Activated CD4-positive, alpha-beta T cell treated with anti-CD3 and anti-CD28 coated beads for 36 hours (primary cell): Measurements from ENCODE around the gene TMEM272. TPM values are rescaled to one million over a fixed set of nuclear protein-coding genes. Genes with fewer than 3 reads are reported as not detected.

Source experiments
- ATAC-seq: fragments of 200-7000 bp; cut with Tn5 transposase; one replicate; pipeline ENCODE4 v1.10.0; 2021; ENCODE audit warnings: mild to moderate bottlenecking, moderate library complexity
- CTCF ChIA-PET: fragments of 350-600 bp; sonication (Branson Sonifier 250); formaldehyde crosslinking; loops from one replicate; lab custom pipeline; 2021; ENCODE audit warnings: antibody characterized with exemption; lab: Charles Lee
- POLR2A ChIA-PET: fragments of 350-600 bp; sonication (Branson Sonifier 250); formaldehyde crosslinking; loops from one replicate; lab custom pipeline; 2021; ENCODE audit warnings: antibody characterized with exemption, inconsistent platforms; lab: Charles Lee
- DNase-seq: peaks from one replicate; pipeline ENCODE4 v3.0.0-alpha.2; 2020
- H3K27ac Mint-ChIP-seq: one replicate; pipeline ENCODE4 v1.8.0; 2021; ENCODE audit warnings: mixed read lengths
- H3K27me3 Mint-ChIP-seq: one replicate; pipeline ENCODE4 v1.8.0; 2021; ENCODE audit warnings: mixed read lengths
- H3K36me3 Mint-ChIP-seq: one replicate; pipeline ENCODE4 v1.8.0; 2021; ENCODE audit warnings: low read depth, mixed read lengths
- H3K4me1 Mint-ChIP-seq: one replicate; pipeline ENCODE4 v1.8.0; 2021; ENCODE audit warnings: mixed read lengths
- H3K4me3 Mint-ChIP-seq: one replicate; pipeline ENCODE4 v1.8.0; 2021; ENCODE audit warnings: mild to moderate bottlenecking, moderate library complexity, mixed read lengths
- H3K9me3 Mint-ChIP-seq: one replicate; pipeline ENCODE4 v1.8.0; 2021; ENCODE audit warnings: low read depth, mixed read lengths
- intact Hi-C, 2 experiments: fragments of 100-400 bp; cut with DNase I in 1 of 2; cut with micrococcal nuclease in 1 of 2; formaldehyde crosslinking; loops; one replicate each; pipeline versions ENCODE4 v1.14.2 to v1.15.1; 2022 to 2024; cut with DNase I, micrococcal nuclease
- total RNA-seq, 2 experiments: library from RNA; stranded (reverse); gene quantifications; one replicate each; pipeline ENCODE4 v1.2.3, GENCODE V29; 2021

TMEM272 gene
- total RNA-seq, 2 experiments from 2014 or later = 0.18 to 0.33 TPM

DNA sequence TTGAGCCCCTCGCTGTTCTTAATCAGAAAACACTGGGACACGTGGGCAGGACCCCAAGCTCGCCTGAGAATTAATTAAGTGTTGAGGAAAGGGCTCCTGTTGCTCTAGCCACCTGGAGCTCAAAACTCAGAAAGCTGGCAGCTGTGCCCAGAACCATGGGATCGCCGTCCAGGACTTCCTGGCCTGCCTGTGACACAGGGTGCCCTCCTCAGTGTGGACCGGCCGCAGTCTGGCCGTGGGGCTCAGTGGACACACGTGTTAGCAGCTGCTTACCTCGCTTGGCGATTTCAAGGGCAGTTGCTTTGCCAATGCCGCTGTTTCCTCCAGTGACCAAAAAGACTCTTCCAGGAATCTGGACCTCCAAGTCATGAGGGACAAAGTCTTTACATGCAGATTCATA is 45.7 kb downstream of the TMEM272 start:
- no peaks in the 10 kb centered on the region for H3K9me3 Mint-ChIP-seq
- no peak overlapping the region for H3K4me3 Mint-ChIP-seq
- ATAC-seq = no peak
- no peak for DNase-seq
- H3K36me3 Mint-ChIP-seq = peaks cover 2% of the 10 kb centered on the region
- intact Hi-C loops = loop anchor here (10.0 kb wide), 2 partner anchors 644 to 674 kb away; no protein-coding TSS in a partner anchor
- peaks cover 33% of the 10 kb centered on the region for H3K4me1 Mint-ChIP-seq
- no peaks in the 10 kb centered on the region for H3K27me3 Mint-ChIP-seq
- CTCF ChIA-PET = interaction anchor here (0.7 to 3.6 kb wide), 10 partner anchors 17 to 674 kb away, joined by 3 to 52 read pairs (median 6); partner anchors contain the start of gene INTS6
- no peak overlapping the region for H3K27ac Mint-ChIP-seq
- POLR2A ChIA-PET = interaction anchor here (2.3 kb wide), 1 partner anchor 346 kb away, joined by 17 read pairs; the partner anchor contains the start of gene INTS6

DNA sequence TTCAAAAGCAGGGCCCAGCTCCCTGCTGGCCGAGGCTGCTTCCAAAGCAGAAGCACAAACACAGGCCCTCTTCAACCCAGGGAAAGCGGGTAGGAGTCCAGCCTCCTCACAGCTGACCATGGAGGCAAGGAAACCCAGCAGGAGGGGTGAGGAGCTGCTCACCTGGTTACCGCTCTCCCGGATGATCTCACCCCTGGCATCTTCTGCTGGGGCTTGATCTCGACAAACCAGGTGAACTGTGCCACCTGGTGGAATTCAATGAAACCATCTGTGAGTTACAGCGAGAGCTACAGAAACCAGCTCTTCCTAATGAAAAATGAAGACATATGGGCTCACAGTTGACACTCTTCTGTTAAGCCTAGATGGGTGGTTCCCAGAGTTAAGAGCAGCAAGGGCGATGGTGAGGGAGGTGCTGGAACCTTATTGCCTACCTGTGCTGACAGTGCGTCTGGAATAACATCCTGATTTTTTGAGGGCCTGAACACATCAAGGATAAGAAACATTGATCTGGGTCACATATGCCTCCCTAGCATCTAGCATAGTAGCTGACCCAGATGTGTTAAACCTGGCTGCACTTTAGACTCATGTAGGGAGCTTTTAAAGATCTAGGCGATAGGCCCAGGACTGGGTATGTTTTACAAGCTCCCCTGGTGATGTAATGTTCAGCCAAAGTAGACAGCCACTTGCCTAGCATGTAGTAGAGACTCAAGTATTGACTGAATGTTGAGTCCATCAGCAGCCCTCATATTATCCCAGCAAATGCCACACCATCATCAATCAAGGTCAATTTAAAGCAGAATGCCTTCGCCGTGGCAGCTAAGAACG is 47.1 kb downstream of the TMEM272 start:
- Mint-ChIP-seq H3K4me1 (peaks cover 41% of the 10 kb centered on the region), H3K27me3 (no peaks in the 10 kb centered on the region), H3K27ac (no peak overlapping the region), H3K4me3 (no peak overlapping the region), H3K36me3 (peaks cover 4% of the 10 kb centered on the region), H3K9me3 (no peaks in the 10 kb centered on the region)
- POLR2A ChIA-PET = interaction anchor here (0.9 to 2.3 kb wide), 5 partner anchors 21 to 363 kb away, joined by 3 to 17 read pairs (median 3); partner anchors contain the start of gene INTS6
- peak; percentile 51 for ATAC-seq
- DNase-seq = peak; percentile 79
- intact Hi-C loops = loop anchor here (1.0 to 10.0 kb wide), 6 partner anchors 353 to 673 kb away; no protein-coding TSS in a partner anchor
- CTCF ChIA-PET = interaction anchor here (0.6 to 3.6 kb wide), 63 partner anchors 11 to 675 kb away, joined by 3 to 52 read pairs (median 4); partner anchors contain the start of gene INTS6

DNA sequence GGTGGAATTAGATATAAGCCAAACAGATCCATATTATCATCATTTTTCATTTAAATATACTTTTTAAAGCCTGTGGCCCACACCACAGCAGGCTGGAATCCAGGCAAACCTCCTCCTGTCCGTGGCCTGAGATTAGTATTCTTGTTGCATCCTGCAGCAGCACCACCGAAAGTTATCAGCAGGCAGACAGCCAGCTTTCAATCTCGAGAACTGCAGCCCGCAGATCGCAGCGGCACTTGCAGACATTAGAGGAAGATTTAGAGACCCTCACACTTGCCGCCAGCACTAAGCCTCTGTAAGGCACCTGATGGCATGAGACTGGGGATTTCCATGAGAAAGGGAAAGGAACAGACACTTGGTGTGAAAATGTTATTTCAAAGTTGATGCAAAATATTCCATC is 48.4 kb downstream of the TMEM272 start:
- Mint-ChIP-seq H3K4me3 (no peak overlapping the region), H3K27me3 (no peaks in the 10 kb centered on the region), H3K4me1 (peaks cover 32% of the 10 kb centered on the region), H3K36me3 (peaks cover 8% of the 10 kb centered on the region), H3K9me3 (no peaks in the 10 kb centered on the region), H3K27ac (no peak overlapping the region)
- DNase-seq = no peak
- intact Hi-C loops = loop anchor here (2.0 to 10.0 kb wide), 3 partner anchors 352 to 672 kb away; no protein-coding TSS in a partner anchor
- POLR2A ChIA-PET = interaction anchor here (0.6 kb wide), 1 partner anchor 433 kb away, joined by 4 read pairs; no protein-coding TSS in a partner anchor
- ATAC-seq = no peak
- CTCF ChIA-PET = interaction anchor here (0.6 to 3.6 kb wide), 22 partner anchors 11 to 671 kb away, joined by 3 to 52 read pairs (median 6); no protein-coding TSS in a partner anchor

DNA sequence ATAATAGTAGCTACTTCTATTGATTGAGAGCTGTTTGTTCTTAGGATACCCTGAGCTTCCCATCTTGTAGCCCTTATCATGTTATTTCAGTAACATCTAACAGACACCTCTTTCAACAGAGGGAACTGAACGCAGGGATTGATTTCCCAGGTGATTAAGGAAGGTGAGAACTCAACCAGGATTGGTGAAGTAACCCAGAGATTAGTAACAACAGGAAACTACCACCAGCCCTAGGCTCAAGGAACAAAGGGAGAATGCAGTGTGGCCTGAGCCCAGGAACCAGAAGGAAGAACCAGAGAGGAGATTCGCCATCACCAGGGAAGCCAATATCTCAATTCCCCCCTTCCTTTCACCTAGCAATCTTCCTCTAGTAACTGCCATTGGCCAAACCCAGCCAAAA is 49.6 kb downstream of the TMEM272 start:
- Mint-ChIP-seq H3K9me3 (no peaks in the 10 kb centered on the region), H3K27me3 (no peaks in the 10 kb centered on the region), H3K4me3 (no peak overlapping the region), H3K36me3 (peaks cover 8% of the 10 kb centered on the region), H3K27ac (no peak overlapping the region), H3K4me1 (peaks cover 29% of the 10 kb centered on the region)
- no peak for DNase-seq
- intact Hi-C loops = loop anchor here (10.0 kb wide), 2 partner anchors 641 to 671 kb away; no protein-coding TSS in a partner anchor
- ChIA-PET POLR2A (interaction anchor here (0.6 kb wide), 1 partner anchor 1601 kb away, joined by 6 read pairs; no protein-coding TSS in a partner anchor), CTCF (interaction anchor here (0.8 to 2.0 kb wide), 10 partner anchors 9 to 509 kb away, joined by 3 to 7 read pairs (median 4); no protein-coding TSS in a partner anchor)
- ATAC-seq = no peak

DNA sequence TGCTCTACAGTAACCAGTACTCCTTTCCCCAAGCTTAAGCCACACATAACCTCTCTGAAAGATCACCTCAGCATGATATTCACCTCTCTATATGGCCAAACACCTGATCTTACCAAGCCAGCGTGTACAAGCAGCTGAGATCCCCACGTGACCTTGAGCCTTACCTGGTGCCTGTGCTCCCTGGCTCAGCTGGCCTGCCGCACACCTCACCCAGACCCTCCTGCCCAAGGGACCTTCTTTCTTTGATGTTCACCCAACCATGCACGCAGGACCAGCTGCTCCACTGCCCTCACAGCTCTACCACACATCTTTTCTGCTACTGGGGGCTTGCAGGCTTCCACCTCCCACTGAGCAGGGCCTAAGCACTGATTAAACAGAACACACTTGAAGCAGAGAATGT is 50.0 kb downstream of the TMEM272 start:
- intact Hi-C loops = loop anchor here (10.0 kb wide), 2 partner anchors 640 to 670 kb away; no protein-coding TSS in a partner anchor
- Mint-ChIP-seq H3K27ac (peak overlapping the region; percentile 49), H3K27me3 (no peaks in the 10 kb centered on the region), H3K4me1 (peaks cover 29% of the 10 kb centered on the region), H3K36me3 (peaks cover 9% of the 10 kb centered on the region), H3K4me3 (no peak overlapping the region), H3K9me3 (no peaks in the 10 kb centered on the region)
- no peak for DNase-seq
- ATAC-seq = no peak
- CTCF ChIA-PET = interaction anchor here (0.8 to 2.0 kb wide), 7 partner anchors 8 to 509 kb away, joined by 3 to 7 read pairs (median 4); no protein-coding TSS in a partner anchor
- POLR2A ChIA-PET = no interaction called here

DNA sequence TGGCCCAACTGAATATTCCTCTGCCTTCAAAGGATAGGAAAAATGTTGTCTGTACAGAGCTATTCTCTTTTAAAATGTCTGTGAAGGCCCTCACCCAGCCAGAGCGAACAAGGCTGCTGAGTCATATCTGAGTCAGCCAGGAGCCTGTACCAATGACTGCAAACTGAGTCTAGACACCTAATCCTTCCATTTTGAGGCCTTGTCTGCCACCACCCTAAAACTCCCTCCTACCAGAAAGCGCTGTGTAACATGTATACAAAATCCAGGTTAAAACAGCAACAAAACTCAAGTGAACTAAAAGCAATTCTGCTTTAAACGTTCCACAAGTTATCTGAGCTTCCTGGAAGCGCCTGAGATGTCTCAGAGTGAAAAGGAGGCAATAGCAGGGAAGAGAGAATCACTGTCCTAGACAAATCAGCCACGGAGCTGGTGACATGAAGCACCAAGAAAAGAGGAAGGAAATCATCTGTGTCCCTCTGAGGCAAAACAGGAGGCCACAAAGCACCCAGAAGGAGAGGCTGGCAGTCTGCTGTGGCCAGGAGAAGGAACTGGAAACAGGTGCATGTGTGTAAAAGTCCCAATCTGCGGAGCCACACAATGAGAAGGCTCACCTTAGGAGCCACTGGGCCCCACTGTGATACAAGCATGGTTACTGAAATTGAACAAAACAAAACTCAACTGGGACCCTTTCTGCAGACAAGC is 51.3 kb downstream of the TMEM272 start:
- peak; percentile 81 for DNase-seq
- intact Hi-C loops = loop anchor here (10.0 kb wide), 2 partner anchors 639 to 669 kb away; no protein-coding TSS in a partner anchor
- no peaks in the 10 kb centered on the region for H3K27me3 Mint-ChIP-seq
- peaks cover 14% of the 10 kb centered on the region for H3K36me3 Mint-ChIP-seq
- ChIA-PET POLR2A (interaction anchor here (0.8 kb wide), 1 partner anchor 340 kb away, joined by 3 read pairs; no protein-coding TSS in a partner anchor), CTCF (interaction anchor here (0.7 to 1.5 kb wide), 8 partner anchors 19 to 359 kb away, joined by 3 to 4 read pairs (median 3); no protein-coding TSS in a partner anchor)
- H3K4me3 Mint-ChIP-seq = no peak overlapping the region
- ATAC-seq = peak; percentile 95
- H3K27ac Mint-ChIP-seq = peak overlapping the region; percentile 87
- H3K4me1 Mint-ChIP-seq = peaks cover 29% of the 10 kb centered on the region
- no peaks in the 10 kb centered on the region for H3K9me3 Mint-ChIP-seq

DNA sequence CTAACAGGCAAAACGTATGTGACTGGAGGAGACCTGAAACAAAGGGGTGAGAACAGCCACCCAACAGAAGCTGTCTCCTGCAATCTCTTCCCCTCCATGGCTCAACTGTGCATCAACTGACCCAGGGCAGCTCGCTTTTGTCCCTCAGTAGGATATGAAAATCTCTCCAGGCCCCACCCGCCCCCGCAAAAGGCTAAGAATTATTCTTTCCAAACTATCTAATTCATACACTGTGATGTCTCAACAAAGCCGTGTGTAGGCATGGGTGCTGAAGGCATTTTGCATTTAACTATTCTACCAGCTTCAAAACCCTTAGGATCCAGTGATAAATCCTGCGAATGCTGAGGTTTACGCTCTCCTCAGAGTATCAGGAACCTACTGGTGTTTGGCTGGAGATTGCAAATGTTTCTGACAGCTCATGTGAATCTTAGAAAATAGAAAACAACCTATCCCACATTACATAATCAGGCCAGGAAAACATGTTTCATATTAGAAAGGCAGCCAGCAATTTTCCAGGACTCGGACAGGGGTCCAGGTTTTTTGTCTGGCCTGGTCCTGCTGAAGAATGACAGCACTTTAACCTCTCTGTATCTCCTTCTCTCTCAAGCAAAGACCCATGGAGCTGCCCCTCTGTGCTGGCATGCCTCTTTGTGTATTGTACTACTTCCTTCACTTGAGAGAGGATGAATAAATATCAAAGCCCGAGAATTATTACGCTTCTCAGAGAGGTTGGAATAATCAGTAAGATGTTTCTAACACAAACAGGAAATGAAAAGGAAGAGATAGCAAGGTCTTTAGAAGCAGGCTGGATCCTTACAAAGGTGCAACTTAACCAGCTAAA is 58.3 kb downstream of the TMEM272 start:
- intact Hi-C loops = no loop called here
- Mint-ChIP-seq H3K4me1 (peaks cover 5% of the 10 kb centered on the region), H3K27me3 (no peaks in the 10 kb centered on the region), H3K27ac (no peak overlapping the region), H3K36me3 (peaks cover 6% of the 10 kb centered on the region), H3K9me3 (no peaks in the 10 kb centered on the region), H3K4me3 (no peak overlapping the region)
- ATAC-seq = no peak
- DNase-seq = no peak
- ChIA-PET POLR2A (interaction anchor here (0.6 kb wide), 1 partner anchor 194 kb away, joined by 3 read pairs; no protein-coding TSS in a partner anchor), CTCF (interaction anchor here (0.6 to 1.5 kb wide), 7 partner anchors 9 to 505 kb away, joined by 3 to 5 read pairs (median 4); no protein-coding TSS in a partner anchor)

DNA sequence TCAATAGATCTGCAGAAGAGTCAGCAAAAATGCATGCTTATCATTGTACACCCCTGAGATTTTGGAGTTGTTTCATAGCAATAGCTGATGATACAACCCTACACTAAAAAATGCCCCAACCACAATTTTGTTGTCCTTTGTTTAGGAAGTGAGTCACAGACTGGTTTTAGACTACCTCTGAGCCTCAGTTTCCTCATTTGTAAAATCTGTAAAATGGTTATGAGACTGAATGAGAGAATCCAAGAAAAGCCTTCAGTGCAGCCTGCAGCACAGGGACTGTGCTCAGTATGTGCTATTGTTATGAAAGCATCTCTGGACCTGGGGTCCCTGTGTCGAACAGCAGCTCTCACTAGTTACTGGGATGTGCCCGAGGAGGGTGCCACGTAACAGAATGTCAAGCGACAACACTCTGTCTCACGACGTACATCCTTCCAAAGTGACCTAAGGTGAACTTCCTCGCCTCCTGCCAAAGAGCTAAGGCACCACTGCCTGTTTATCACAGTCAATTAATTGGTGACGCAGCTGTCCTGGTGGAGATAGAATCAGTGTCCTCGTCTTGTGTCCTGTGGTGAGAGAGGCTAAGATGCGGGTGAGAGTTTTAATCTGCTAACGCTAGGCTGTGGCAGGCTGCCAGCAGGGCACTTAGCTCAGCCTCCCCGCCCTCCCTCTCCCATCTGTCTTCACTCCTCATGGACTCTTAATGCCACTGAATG is 59.1 kb downstream of the TMEM272 start:
- ChIA-PET CTCF (interaction anchor here (0.6 to 1.5 kb wide), 8 partner anchors 11 to 504 kb away, joined by 3 to 5 read pairs (median 4); no protein-coding TSS in a partner anchor), POLR2A (no interaction called here)
- Mint-ChIP-seq H3K27ac (no peak overlapping the region), H3K36me3 (peaks cover 6% of the 10 kb centered on the region), H3K4me3 (no peak overlapping the region), H3K4me1 (peaks cover 5% of the 10 kb centered on the region), H3K9me3 (no peaks in the 10 kb centered on the region), H3K27me3 (no peaks in the 10 kb centered on the region)
- intact Hi-C loops = no loop called here
- DNase-seq = peak; percentile 5
- ATAC-seq = peak; percentile 51

DNA sequence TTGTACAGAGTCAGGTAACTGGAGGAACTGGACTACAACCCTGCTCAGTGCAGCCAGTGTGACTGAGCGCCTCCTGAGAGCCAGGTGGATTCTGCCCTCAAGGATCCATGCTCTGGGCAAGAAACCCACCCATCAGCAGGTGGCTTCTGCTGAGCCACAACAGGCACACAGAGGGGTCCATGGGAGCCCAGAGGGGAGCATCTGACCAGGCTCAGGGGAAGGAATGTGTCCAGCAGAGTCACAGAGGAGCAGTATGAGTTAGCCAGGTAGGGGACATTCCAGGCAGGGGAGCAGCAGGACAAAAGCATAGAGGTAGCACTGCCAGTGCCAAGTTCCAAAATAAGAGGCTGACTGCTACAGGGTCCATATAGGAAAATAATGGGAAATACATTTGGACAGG is 60.9 kb downstream of the TMEM272 start:
- no peaks in the 10 kb centered on the region for H3K9me3 Mint-ChIP-seq
- H3K4me1 Mint-ChIP-seq = peaks cover 5% of the 10 kb centered on the region
- no peaks in the 10 kb centered on the region for H3K27me3 Mint-ChIP-seq
- ChIA-PET POLR2A (no interaction called here), CTCF (no interaction called here)
- no peaks in the 10 kb centered on the region for H3K36me3 Mint-ChIP-seq
- H3K27ac Mint-ChIP-seq = no peak overlapping the region
- DNase-seq = no peak
- intact Hi-C loops = no loop called here
- ATAC-seq = no peak
- no peak overlapping the region for H3K4me3 Mint-ChIP-seq
